ENCODE data around the gene HDAC7.
A peak's percentile ranks its signal among the peaks of the same experiment; 100 is the strongest.

HDAC7 gene

GRCh38 chr12:47743311-47743860 lies 76.3 kb downstream of the HDAC7 start:
- no peak for DNase-seq

GRCh38 chr12:47742253-47742825 lies 77.4 kb downstream of the HDAC7 start:
- DNase-seq = peak; percentile 83

- peak; percentile 62 for DNase-seq
Measured at GRCh38 chr12:47741340-47741703, 78.4 kb downstream of the HDAC7 start.

- no peak for DNase-seq
Measured at GRCh38 chr12:47740606-47741339, 78.9 kb downstream of the HDAC7 start.

- no peak for DNase-seq
Measured at GRCh38 chr12:47739979-47740378, 79.7 kb downstream of the HDAC7 start.

- DNase-seq = no peak
Measured at GRCh38 chr12:47739297-47739696, 80.4 kb downstream of the HDAC7 start.

GRCh38 chr12:47737936-47738594 lies 81.6 kb downstream of the HDAC7 start:
- DNase-seq = no peak

- no peak for DNase-seq
Measured at GRCh38 chr12:47736877-47737676, 82.6 kb downstream of the HDAC7 start.

- DNase-seq = no peak
Measured at GRCh38 chr12:47736216-47736615, 83.5 kb downstream of the HDAC7 start.

GRCh38 chr12:47735649-47736048 lies 84.1 kb downstream of the HDAC7 start:
- DNase-seq = no peak

- no peak for DNase-seq
Measured at GRCh38 chr12:47734725-47735480, 84.8 kb downstream of the HDAC7 start.

GRCh38 chr12:47733142-47733541 lies 86.6 kb downstream of the HDAC7 start:
- DNase-seq = no peak
